ENCODE results near the gene HRNR.

DNA sequence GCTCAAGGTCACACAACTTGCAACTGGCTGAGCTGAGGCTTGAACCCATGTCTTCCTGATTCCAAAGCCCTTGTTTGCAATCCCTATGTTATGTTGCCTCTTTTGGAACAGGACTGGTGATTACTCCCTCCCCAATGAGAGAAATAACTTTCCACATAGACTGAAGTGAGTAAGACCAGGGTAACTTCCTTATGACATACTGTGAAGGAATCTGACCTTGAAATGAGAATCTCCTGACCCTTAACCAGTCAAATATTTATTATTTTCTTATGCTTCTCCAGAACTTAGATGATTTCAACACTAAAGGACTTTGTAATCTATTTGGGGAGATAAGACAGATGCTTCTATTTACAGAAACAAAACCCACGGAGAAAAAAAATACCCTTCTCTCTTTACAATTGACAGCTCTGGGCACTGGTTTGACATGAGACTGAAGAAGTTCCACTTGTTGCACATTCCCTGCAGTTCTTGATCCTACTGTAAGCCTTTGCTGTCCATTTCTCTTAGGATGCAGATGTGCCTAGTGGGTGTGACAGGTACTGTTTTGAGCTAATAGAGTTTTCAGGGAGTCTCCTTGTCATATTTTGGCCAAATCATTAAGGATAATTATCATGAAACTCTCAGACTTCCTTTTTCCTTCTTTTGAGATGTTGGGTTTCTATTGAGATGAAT lies 61.1 kb downstream of the HRNR start:
- TF ChIP-seq, protein P1, sequence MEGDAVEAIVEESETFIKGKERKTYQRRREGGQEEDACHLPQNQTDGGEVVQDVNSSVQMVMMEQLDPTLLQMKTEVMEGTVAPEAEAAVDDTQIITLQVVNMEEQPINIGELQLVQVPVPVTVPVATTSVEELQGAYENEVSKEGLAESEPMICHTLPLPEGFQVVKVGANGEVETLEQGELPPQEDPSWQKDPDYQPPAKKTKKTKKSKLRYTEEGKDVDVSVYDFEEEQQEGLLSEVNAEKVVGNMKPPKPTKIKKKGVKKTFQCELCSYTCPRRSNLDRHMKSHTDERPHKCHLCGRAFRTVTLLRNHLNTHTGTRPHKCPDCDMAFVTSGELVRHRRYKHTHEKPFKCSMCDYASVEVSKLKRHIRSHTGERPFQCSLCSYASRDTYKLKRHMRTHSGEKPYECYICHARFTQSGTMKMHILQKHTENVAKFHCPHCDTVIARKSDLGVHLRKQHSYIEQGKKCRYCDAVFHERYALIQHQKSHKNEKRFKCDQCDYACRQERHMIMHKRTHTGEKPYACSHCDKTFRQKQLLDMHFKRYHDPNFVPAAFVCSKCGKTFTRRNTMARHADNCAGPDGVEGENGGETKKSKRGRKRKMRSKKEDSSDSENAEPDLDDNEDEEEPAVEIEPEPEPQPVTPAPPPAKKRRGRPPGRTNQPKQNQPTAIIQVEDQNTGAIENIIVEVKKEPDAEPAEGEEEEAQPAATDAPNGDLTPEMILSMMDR (IDR thresholded peaks at IDR 0.05; ENCODE audit: low read depth, low read length), result no peak
- TF ChIP-seq EZH2phosphoT487 (IDR thresholded peaks at IDR 0.05; ENCODE audit: low read depth), result no peak
